Esophagus muscularis mucosa (tissue), 4 donors: ENCODE data around the gene TGIF2. TPM values are rescaled to one million over a fixed set of nuclear protein-coding genes. Genes with fewer than 3 reads are reported as not detected.

ENCODE experiments used
- DNase-seq: peaks from one replicate; pipeline ENCODE4 v3.0.0-alpha.2; 2017; ENCODE audit errors: extremely low spot score
- H3K27ac ChIP-seq, 4 donors: fragments of 200-600 bp; sonication (generic); replicated peaks in 1 of 4; 1 replicate in 3 of 4; 2 replicates in 1 of 4; pipeline ENCODE4 v1.5.1; 2016 to 2019; ENCODE audit warnings: mild to moderate bottlenecking in 1 of 4
- H3K27me3 ChIP-seq, 4 donors: fragments of 200-600 bp; sonication (generic); one replicate each; pipeline versions ENCODE4 v1.5.1 to v1.6.0; 2016 to 2019
- H3K36me3 ChIP-seq, 4 donors: fragments of 200-600 bp; sonication (generic); one replicate each; pipeline ENCODE4 v1.5.1; 2016 to 2019
- H3K4me1 ChIP-seq, 4 donors: fragments of 200-600 bp; sonication (generic); one replicate each; pipeline ENCODE4 v1.5.1; 2016 to 2019
- H3K4me3 ChIP-seq, 4 donors: fragments of 200-600 bp; sonication (generic); 1 replicate in 2 of 4; 2 replicates in 2 of 4; pipeline ENCODE4 v1.5.1; 2016 to 2019; ENCODE audit warnings: mild to moderate bottlenecking in 4 of 4, moderate library complexity in 1 of 4
- H3K9me3 ChIP-seq, 4 donors: fragments of 200-600 bp; sonication (generic); 1 replicate in 3 of 4; 2 replicates in 1 of 4; pipeline ENCODE4 v1.5.1; 2016 to 2019
- CTCF ChIP-seq, 3 experiments: fragments of 200-600 bp in 2 of 3; fragments of 450-650 bp in 1 of 3; sonication (generic) in 2 of 3; IDR thresholded peaks; one replicate each; pipeline ENCODE4 v1.5.1; 2017 to 2019; ENCODE audit warnings: antibody characterized with exemption in 3 of 3, mild to moderate bottlenecking in 2 of 3, moderate library complexity in 1 of 3
- EP300 ChIP-seq: sonication (generic); formaldehyde crosslinking; IDR thresholded peaks from one replicate; pipeline ENCODE4 v1.6.1; 2017; ENCODE audit warnings: antibody characterized with exemption
- POLR2A ChIP-seq: fragments of 450-650 bp; IDR thresholded peaks from one replicate; pipeline ENCODE4 v1.6.1; 2017; ENCODE audit warnings: antibody characterized with exemption, moderate library complexity, mild to moderate bottlenecking, low read depth
- POLR2AphosphoS5 ChIP-seq, 2 donors: sonication (generic); formaldehyde crosslinking; IDR thresholded peaks; one replicate each; pipeline ENCODE4 v1.6.1; 2017; ENCODE audit warnings: antibody characterized with exemption in 2 of 2
- whole genome bisulfite sequencing: methylation state at CpG from one replicate; pipeline ENCODE4 v1.1.5; 2018; 5-methylcytosine and 5-hydroxymethylcytosine counted together
- intact Hi-C: fragments of 100-400 bp; cut with DNase I; formaldehyde crosslinking; loops from one replicate; pipeline ENCODE4 v1.15.1; 2023
- total RNA-seq, 4 donors: library from RNA; depleted of rRNA; stranded (reverse); fragments of >200 nt; gene quantifications; one replicate each; pipeline versions ENCODE4 v1.1.0 to v1.2.1, GENCODE V29; 2016

TGIF2 gene
- total RNA-seq, 4 donors from 2014 or later: 5.8 to 18.5 (median 10.6) TPM

- Histone ChIP-seq H3K9me3 (no peaks in the 10 kb centered on the region), H3K27ac (no peak overlapping the region), H3K4me3 (no peak overlapping the region), H3K36me3 (peaks cover 54 to 84% (median 79%) of the 10 kb centered on the region in 4 donors), H3K27me3 (no peaks in the 10 kb centered on the region), H3K4me1 (peaks cover 10 to 17% (median 15%) of the 10 kb centered on the region in 4 donors)
- TF ChIP-seq EP300 (no peak), CTCF (IDR thresholded peaks at IDR 0.05) (no peak), POLR2AphosphoS5 (IDR thresholded peaks at IDR 0.05) (no peak), POLR2A (no peak)
- intact Hi-C loops: no loop called here
- DNase-seq: no peak
- WGBS: 88% methylated on average over 5 of the region's 5 CpGs
These were observed 38.2 kb downstream of the TGIF2 start for GRCh38 chr20:36611625-36612024.

GRCh38 chr20:36613974-36614373 is 40.6 kb downstream of the TGIF2 start:
- no peak overlapping the region for H3K27ac ChIP-seq
- H3K9me3 ChIP-seq: no peaks in the 10 kb centered on the region
- no peak for DNase-seq
- WGBS: 87% methylated on average over 2 of the region's 3 CpGs
- H3K4me1 ChIP-seq: no peaks in the 10 kb centered on the region
- no peaks in the 10 kb centered on the region for H3K27me3 ChIP-seq
- intact Hi-C loops: no loop called here
- TF ChIP-seq POLR2A (no peak), CTCF (IDR thresholded peaks at IDR 0.05) (no peak), POLR2AphosphoS5 (IDR thresholded peaks at IDR 0.05) (no peak), EP300 (no peak)
- peaks cover 43 to 67% (median 63%) of the 10 kb centered on the region in 4 donors for H3K36me3 ChIP-seq
- no peak overlapping the region for H3K4me3 ChIP-seq

- Histone ChIP-seq H3K4me3 (no peak overlapping the region), H3K9me3 (no peaks in the 10 kb centered on the region), H3K27ac (no peak overlapping the region), H3K36me3 (peaks cover 34 to 58% (median 54%) of the 10 kb centered on the region in 4 donors), H3K27me3 (no peaks in the 10 kb centered on the region), H3K4me1 (no peaks in the 10 kb centered on the region)
- intact Hi-C loops: no loop called here
- WGBS: 84% methylated on average over 12 of the region's 14 CpGs
- DNase-seq: no peak
- no peak for TF ChIP-seq CTCF (IDR thresholded peaks at IDR 0.05)
- TF ChIP-seq POLR2A: no peak
- TF ChIP-seq EP300: no peak
- TF ChIP-seq POLR2AphosphoS5 (IDR thresholded peaks at IDR 0.05): no peak
These were observed 41.6 kb downstream of the TGIF2 start for GRCh38 chr20:36614781-36615557.

- Histone ChIP-seq H3K4me3 (no peak overlapping the region), H3K4me1 (no peaks in the 10 kb centered on the region), H3K9me3 (no peaks in the 10 kb centered on the region), H3K27me3 (no peaks in the 10 kb centered on the region), H3K27ac (no peak overlapping the region), H3K36me3 (no peaks in the 10 kb centered on the region)
- no peak for DNase-seq
- TF ChIP-seq POLR2A (no peak), POLR2AphosphoS5 (IDR thresholded peaks at IDR 0.05) (no peak), CTCF (IDR thresholded peaks at IDR 0.05) (no peak), EP300 (no peak)
- WGBS: 98% methylated on average over 5 of the region's 5 CpGs
- intact Hi-C loops: no loop called here
These were observed 47.5 kb downstream of the TGIF2 start for GRCh38 chr20:36620917-36621316.
